Activated CD4-positive, CD25-positive, alpha-beta regulatory T cell treated with anti-CD3 and anti-CD28 coated beads, Interleukin-2, amount 50 U/mL, for 16 hours (primary cell): ENCODE measurements around the gene PSMB11.

Experiments
- DNase-seq: peaks from one replicate; pipeline ENCODE4 v3.0.0-alpha.2; 2020; ENCODE audit warnings: low read depth, low spot score

PSMB11 gene

DNA sequence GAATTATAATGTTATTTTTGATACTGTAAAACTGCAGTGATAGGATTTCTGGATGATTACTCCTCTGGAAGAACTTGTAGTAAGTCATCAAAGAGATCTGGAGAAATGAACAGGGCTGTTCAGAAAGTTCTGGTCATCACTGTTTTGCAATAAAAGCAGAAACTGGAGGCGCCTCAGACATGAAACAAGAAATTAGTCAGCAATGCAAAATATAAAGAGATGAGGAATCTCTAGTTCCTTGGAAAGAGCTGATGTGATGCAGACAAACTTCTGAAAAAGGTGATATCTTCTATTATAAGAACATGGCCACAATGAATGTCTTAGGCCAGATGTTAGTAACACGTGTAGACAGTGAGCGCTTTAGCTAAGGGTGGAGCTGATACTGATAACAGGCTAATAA lies 43.4 kb downstream of the PSMB11 start:
- no peak for DNase-seq

DNA sequence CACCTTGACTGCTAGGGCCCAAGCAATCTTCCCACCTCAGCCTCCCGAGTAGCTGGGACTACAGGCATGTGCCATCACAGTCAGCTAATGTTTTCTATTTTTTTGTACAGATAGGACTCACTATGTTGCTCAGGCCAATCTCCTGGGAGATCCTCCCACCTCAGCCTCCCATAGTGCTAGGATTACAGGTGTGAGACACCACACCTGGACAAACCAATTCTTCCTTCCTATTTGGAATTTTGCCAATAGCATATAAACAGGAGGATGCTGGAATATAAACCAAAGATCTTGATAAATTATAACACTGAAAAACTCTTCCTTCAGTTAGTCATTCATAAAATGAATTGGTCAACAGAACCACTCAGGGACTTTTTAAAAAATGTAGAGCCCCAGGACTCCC lies 44.6 kb downstream of the PSMB11 start:
- no peak for DNase-seq

DNA sequence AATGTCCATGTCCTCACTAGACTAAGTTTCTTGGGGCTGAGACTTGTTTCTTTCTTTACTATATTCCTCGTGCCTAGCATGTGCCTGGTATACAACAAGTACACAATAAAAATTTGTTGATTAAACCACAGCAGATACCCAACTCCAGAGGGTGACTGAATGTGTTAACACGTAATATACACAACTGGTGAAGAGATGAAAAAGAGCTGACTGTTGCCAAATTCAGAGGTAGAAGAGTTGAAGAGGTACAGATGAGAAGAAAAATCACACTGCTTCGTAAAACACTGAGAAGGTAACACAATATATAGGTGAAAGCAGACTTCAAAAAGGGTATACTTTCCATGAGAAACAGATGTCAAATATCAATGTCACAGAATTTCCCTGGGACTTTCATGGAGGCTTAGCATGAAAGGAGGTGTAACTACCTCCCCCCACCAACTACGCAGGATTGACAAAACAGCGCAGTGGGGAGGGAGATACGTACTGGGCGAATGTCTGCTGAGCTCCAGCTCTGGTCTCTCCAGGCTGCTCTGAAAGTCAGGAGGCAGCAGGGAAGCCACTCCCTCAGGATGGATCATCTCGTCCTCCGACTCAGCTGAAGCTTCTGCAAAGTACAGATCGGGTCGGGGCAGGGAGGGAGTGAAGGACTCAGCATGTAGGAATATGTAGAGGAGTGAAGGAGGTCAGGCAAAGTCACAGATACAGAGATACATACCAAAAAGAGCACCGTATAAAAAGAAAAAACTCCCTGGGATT lies 47.7 kb downstream of the PSMB11 start:
- DNase-seq: no peak

DNA sequence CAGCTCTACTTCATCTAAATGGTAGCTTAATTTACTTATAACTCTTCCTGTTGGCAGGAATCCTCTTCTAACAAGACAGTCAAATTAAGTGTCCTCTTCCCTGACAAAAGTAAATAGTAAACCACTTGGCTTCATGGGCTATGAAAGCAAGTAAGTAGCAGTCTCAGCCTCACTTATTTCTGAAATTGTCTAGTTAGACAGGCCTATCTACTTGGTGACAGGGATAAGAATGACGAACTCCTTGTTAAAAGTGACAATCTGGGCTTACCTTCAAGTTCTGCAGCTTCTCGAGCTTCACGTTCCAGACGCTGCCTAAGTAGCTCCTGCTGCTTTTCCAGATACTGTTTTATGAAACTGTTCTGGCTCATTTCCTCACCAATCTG lies 48.2 kb downstream of the PSMB11 start:
- DNase-seq: no peak

DNA sequence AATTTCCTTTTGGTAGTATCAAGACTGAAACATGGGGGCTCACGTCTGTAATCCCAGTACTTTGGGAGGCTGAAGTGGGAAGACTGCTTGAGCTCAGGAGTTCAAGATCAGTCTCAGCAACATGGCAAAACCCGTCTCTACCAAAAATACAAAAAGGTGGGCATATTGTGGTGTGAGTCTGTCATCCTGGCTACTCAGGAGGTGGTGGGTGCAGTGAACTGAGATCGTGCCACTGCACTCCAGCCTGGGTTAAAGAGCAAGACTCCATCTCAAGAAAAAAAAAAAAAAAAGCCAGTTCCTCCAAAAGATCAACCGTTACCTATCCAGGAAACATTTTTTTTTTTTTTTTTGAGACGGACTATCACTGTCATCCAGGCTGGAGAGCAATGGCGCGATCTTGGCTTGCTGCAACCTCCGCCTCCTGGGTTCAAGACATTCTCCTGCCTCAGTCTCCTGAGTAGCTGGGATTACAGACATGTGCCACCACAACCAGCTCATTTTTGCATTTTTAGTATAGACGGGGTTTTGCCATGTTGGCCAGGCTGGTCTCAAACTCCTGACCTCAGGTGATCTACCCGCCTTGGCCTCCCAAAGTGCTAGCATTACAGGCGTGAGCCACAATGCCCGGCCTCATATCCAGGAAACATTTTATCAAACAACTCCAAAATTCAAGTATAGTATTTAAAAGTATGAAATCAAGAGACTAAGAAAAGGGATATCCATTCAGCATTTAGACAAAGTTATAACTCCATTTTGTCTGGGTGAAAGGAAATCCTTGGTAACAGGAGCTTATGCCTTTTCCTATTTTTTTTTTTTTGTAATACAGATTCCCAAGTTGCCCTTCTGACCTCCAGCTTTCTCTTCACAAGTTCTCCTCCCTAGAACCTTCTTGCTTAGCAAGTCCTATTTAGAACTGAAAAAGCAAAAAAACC lies 49.5 kb downstream of the PSMB11 start:
- DNase-seq: no peak

DNA sequence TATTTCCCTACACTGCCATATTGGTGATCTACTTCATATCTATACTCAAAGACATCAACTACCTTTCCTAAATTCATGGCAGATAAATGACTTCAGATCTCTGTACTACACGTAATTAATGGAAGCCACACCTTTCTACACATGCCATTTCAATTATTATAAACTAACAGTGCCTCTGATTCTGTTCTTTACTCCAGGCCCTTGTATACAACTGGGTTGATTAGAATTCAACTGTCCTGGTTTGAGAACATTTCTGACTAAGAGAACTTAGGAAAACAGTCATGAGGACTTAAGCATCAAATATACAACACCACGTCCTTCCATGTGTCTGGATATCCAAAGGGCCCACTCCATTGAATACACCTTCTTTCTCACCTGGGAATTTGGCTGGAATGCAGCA lies 51.1 kb downstream of the PSMB11 start:
- no peak for DNase-seq

DNA sequence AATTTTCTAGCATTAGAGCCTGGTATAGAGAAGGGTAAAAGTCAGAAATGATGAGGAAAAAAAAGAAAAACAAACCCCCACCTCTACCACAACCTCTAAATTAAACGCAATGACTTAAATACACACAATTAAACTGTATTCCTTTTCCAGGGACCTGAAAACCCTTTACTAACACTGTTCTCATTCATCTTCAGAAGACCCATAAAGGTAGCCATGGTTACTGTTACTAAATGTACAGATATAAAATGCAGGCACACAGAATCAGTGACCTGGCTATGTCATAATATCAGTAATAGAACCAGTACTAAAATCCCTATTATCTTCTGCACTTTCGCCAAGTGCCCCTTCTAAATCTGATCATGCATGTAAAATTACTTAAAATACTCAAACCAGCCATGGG lies 51.5 kb downstream of the PSMB11 start:
- DNase-seq: no peak
